Left forelimb (tissue), 1 donor: ENCODE results near the gene NUDT22.

ENCODE experiments used
- DNase-seq: peaks from one replicate; pipeline ENCODE4 v3.0.0-alpha.2; 2018; ENCODE audit warnings: low spot score

NUDT22 gene

DNA sequence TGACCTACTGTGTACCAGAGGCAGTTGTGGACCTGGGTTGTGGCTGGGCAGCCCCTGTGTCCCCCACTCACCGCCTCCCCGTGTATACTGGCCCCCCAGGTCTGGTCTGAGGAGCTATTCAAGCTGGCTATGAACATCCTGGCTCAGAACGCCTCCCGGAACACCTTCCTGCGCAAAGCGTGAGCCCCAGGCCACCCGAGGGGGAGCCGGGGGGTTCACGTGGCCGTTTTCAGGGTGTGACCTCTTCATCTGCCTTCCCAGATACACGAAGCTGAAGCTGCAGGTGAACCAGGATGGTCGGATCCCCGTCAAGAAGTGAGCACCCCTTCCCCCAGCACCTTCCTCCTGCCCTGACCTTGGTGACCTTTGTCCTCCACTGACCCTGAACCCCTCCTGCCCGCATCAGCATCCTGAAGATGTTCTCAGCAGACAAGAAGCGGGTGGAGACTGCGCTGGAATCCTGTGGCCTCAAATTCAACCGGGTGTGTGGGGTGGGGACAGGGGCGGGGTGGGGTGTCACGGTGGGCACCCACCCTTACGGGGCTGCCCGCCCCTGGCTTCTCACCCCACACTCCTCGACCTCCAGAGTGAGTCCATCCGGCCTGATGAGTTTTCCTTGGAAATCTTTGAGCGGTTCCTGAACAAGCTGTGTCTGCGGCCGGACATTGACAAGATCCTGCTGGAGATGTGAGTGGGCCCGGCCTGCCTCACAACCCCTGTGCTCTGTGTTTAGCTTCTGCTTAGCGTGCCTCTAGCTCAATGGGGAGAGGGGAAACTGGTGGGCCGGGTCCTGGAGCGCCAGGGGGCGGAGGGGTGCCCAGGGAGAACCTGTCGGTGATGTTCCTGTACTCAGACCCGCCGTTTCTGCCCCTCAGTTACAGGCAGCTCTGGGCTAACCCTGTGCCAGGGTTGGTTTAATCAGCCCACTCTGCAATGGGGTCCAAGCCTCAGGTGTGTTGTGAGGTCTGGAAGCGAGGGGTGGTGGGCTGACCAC is 29.4 kb downstream of the NUDT22 start:
- no peak for DNase-seq

DNA sequence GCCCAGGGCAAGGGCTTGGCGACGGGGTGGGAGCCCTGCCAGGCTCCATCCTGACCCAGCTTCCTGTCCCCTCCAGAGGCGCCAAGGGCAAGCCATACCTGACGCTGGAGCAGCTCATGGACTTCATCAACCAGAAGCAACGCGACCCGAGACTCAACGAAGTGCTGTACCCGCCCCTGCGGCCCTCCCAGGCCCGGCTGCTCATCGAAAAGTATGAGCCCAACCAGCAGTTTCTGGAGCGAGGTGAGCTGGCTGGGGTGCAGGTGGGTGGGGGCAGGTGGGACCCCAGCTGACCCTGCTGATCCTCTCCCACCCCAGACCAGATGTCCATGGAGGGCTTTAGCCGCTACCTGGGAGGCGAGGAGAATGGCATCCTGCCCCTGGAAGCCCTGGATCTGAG is 30.2 kb downstream of the NUDT22 start:
- DNase-seq, result no peak

DNA sequence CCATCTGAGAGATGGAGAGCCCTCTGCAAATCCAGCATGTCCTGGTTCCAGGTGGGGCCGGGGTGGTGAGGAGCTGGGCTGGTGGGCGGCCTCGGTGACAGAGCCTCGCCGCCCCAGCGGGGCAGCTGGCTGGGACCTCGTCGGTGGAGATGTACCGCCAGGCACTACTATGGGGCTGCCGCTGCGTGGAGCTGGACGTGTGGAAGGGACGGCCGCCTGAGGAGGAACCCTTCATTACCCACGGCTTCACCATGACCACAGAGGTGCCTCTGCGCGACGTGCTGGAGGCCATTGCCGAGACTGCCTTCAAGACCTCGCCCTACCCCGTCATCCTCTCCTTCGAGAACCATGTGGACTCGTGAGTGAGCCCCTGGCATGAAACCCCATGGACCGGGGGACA is 32.3 kb downstream of the NUDT22 start:
- DNase-seq, result no peak

GRCh38 chr11:64258946-64259532 is 33.0 kb downstream of the NUDT22 start:
- no peak for DNase-seq

DNA sequence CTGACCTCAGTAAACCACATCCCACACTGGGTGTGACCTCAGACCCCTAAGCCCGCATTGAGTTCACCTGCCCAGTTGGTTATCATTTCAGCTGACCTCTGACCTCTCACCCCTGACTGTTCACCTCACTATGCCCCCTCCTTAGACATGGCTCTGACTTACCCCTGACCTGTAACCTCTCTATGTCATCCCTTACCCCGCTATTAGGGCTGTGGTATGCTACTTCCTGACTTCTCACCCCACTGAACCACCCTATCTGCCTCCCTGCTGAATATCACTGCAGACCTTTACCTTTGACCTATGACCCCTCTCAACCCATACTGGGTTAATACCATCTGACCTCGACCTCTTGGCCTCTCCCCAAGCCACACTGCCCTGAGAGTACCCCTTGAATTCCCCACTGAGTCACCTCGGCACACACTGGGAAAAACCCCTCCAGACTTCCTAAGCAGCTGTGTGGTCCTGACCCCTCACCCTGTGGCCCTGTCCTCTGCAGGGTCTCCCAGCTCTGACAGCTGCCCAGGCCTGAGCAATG is 33.5 kb downstream of the NUDT22 start:
- DNase-seq, result no peak

- no peak for DNase-seq
These were observed 34.2 kb downstream of the NUDT22 start for GRCh38 chr11:64260147-64260708.

DNA sequence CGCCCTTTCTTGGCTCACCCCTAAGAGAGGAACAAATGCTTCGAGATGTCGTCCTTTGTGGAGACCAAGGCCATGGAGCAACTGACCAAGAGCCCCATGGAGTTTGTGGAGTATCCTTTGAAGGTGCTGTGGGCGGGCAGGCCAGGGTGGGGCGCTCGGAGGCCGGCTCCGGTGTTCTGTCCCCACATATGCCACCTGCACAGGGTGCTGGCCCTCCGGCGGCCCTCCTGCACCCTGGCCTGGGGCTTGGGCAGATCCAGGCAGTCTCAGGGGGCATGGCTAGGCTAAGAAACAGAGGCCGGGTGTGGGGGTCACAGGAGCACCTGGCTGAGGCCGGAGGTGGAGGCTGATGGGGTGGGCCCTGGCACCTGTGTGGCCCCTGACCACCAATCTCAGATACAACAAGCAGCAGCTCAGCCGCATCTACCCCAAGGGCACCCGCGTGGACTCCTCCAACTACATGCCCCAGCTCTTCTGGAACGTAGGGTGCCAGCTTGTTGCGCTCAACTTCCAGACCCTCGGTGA is 35.5 kb downstream of the NUDT22 start:
- no peak for DNase-seq

GRCh38 chr11:64262271-64263002 is 36.4 kb downstream of the NUDT22 start:
- DNase-seq, result no peak

DNA sequence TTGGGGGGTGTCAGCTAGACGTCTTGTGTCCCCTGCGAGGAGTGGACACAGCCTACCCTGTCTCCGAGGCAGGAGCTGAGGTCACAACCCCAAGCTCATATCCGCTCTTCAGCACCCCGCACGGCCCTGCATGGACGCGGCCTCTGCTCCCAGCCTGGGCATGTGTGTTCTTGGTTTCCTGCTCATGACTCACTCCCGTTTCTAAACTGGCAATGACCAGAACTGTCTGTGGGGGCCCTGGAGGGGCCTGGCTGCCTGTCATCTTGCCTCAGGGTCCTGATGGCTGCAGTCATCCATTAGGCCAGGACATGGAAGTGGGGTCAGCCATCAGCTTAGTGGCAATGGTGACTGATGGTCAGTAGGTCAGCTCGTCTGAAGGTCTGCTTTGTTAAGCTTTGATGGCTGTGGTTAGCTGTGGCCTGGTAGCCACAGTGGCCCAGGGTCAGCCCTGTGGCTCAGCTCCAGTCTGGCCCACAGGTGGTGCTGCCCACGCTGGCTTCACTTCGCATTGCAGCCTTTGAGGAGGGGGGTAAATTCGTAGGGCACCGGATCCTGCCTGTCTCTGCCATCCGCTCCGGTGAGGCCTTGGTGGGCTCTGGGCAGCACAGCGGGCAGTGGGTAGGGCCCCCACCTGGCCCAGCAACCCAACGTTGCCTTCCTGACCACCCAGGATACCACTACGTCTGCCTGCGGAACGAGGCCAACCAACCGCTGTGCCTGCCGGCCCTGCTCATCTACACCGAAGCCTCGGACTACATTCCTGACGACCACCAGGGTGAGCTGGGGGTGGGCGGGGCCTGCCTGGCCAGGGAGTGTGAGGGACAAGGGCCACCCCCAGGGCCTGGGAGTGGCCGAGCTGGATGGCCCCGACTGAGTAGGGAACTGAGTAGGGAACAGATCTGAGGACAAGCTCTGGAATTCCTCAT is 37.2 kb downstream of the NUDT22 start:
- DNase-seq, result no peak

DNA sequence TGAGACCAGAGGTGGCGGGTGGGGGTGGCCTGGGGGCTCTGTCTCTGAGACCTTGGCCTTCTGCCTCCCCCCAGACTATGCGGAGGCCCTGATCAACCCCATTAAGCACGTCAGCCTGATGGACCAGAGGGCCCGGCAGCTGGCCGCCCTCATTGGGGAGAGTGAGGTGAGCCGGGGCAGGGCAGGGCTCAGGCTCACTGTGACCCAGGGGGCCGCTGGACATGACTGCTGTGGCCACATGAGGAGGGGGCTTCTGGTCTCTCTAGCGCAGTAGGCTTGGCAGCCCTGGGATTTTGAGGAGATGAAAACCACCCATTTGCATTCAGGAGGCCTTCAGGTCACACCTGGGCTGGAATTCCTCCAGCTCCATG is 37.9 kb downstream of the NUDT22 start:
- no peak for DNase-seq

DNA sequence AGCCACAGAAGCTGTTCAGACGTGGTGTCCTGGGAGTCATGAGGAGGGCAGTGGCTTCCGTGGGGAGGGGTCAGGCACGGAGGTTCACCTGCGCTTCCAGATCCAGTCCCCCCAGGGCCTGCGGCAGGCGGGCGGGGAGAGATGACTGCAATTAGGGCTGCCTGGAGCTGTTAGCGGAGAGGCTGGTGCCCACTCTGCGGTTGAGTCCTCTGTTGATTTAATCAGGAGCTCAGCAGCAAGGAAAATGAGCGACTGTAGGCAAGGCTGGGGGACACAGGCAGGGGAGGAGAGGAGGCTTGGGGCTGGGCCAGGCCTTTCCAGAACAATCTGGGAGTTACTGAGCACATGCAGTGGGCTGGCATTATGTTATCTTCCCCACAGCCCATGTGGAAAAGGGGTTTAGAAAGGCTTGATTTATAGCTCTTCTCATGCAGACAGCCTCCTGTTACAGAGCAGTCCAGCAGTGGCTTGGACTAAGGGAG is 38.3 kb downstream of the NUDT22 start:
- DNase-seq, result no peak

DNA sequence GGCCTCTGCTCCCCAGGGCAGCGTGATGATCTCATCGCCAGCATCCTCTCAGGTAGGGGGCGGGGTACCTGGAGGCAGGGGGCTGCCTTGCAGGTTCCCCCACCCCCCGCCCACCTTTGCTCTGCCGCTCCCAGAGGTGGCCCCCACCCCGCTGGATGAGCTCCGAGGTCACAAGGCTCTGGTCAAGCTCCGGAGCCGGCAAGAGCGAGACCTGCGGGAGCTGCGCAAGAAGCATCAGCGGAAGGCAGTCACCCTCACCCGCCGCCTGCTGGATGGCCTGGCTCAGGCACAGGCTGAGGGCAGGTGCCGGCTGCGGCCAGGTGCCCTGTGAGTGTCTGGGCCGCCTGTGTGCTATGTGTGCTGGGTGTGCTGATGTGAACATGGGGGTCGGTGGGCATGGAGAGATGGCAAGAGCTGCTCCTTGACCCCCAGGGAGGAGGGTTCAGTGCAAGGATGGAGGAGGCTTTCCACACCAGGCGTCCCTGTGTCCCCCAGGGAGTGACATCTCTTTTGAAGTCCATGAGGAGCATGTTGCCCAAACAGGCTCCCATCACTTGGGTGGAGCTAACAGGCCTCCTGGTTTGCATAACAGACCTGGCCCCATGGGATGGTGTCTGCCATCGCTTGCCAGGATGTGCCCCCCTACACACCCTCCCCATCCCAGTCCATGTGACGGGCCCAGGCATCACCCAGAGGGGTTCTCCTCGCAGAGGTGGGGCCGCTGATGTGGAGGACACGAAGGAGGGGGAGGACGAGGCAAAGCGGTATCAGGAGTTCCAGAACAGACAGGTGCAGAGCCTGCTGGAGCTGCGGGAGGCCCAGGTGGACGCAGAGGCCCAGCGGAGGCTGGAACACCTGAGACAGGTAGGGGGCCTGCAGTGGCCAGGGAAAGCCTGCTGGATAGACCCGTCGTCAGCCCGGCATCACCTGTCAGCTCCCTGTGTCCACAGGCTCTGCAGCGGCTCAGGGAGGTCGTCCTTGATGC is 39.4 kb downstream of the NUDT22 start:
- no peak for DNase-seq

DNA sequence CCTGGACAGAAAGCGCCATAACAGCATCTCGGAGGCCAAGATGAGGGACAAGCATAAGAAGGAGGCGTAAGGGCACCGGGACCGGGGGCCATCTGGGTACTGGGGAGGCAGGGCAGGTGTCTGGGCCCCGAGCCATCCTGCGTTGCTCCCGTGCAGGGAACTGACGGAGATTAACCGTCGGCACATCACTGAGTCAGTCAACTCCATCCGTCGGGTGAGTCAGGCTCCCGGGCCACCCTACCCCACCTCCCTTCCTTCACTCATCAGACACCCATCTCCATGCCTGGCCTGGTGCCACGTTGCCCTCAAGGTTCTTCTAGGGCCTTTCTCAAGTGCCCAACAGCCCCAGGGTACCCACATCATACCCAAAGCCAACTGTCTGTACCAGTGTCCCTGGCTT is 40.3 kb downstream of the NUDT22 start:
- no peak for DNase-seq

DNA sequence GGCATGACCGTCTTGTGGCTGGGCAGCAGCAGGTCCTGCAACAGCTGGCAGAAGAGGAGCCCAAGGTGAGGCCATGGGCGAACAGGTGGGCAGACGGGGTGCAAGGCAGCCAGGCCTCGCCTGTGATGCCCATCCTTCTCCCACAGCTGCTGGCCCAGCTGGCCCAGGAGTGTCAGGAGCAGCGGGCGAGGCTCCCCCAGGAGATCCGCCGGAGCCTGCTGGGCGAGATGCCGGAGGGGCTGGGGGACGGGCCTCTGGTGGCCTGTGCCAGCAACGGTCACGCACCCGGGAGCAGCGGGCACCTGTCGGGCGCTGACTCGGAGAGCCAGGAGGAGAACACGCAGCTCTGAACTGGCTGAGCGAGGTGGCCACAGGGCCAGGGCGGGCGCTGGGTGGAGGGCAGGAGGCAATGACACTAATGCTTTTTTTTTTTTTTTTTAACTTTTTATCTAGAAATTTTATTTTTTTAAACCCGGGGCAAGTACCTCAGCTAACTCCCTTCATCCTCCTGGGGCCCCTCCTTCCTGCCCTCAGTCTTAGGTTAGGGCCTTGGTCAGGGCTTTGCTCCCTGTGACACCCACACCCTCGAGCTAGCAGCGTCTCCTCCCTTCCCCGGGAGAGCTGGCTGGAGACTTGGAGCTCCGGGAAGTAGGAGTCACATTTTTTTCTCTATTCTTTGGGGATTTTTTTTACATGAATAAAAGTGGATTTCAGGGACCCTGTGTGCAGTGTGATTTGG is 41.3 kb downstream of the NUDT22 start:
- no peak for DNase-seq

DNA sequence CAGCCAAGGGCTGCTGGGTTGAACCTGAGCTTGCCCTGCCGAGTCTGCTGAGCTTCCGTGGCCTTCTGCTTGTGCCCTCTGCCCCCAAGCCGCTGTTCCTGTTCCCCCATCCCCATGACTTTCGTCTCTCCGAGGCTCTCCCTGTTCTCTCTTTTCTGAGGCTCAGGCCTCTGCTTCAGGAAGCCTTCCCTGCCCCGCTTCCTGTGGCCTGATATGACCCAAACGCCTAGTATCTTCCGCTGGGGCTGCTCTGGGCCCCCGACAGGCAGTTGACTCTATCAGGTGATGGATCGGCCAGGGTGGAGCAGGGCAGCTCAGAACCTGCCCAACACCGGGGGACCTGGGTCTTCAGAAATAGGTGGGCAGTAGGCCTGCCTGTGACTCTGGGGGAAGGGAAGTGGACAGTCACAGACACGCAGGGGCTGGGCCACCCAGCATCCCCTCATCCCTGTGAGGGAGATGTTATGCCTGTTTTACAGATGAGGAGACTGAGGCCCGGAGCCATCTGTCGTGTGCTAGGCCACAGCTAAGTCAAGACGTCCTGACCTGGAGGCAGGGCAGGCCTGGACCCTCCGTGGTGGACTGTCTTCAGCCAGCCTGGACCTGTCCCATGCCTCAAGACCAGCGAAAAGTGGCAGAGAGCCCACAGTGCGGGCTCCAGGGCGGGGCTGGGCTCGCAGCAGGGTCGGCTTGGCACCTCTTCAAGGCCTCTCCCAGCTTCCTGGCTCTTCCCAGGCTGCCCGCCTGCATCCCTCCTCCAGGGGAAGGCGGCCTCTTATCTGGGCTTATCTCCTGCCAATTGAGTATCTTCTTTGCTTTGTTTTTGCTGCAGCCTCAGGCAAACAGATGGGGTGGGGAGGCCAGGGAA is 42.2 kb downstream of the NUDT22 start:
- no peak for DNase-seq

GRCh38 chr11:64268893-64269539 is 42.9 kb downstream of the NUDT22 start:
- DNase-seq, result no peak

- peak; percentile 99 for DNase-seq
These were observed 43.6 kb downstream of the NUDT22 start for GRCh38 chr11:64269540-64270220.
